IgD-negative memory B cell (primary cell): ENCODE results near the gene MRPL9. TPM values are rescaled to one million over a fixed set of nuclear protein-coding genes. Genes with fewer than 3 reads are reported as not detected.
A peak's percentile ranks its signal among the peaks of the same experiment; 100 is the strongest.
"Not testable (repeated sequence)": the region's sequence is repeated elsewhere in the genome, so short reads cannot be mapped to it uniquely, and the experiment has no call there.

Experiments used
- H3K27ac Mint-ChIP-seq, 3 donors: one replicate each; pipeline ENCODE4 v1.8.0; 2020 to 2022; ENCODE audit warnings: mild to moderate bottlenecking in 3 of 3, mixed read lengths in 3 of 3, moderate library complexity in 1 of 3
- H3K27me3 Mint-ChIP-seq: one replicate; pipeline ENCODE4 v1.8.0; 2021; ENCODE audit warnings: mixed read lengths
- H3K36me3 Mint-ChIP-seq: one replicate; pipeline ENCODE4 v1.8.0; 2020; ENCODE audit warnings: mild to moderate bottlenecking, mixed read lengths
- H3K4me1 Mint-ChIP-seq, 3 donors: one replicate each; pipeline ENCODE4 v1.8.0; 2020 to 2022; ENCODE audit warnings: mixed read lengths in 3 of 3, mild to moderate bottlenecking in 1 of 3
- H3K4me3 Mint-ChIP-seq, 4 donors: one replicate each; pipeline ENCODE4 v1.8.0; 2020 to 2022; ENCODE audit warnings: mild to moderate bottlenecking in 4 of 4, mixed read lengths in 4 of 4, moderate library complexity in 3 of 4
- H3K9me3 Mint-ChIP-seq, 3 donors: one replicate each; pipeline ENCODE4 v1.8.0; 2020 to 2021; ENCODE audit warnings: mixed read lengths in 3 of 3, mild to moderate bottlenecking in 1 of 3
- polyA plus RNA-seq: library from polyadenylated mRNA; unstranded; fragments of 300-500 nt; fragmentation: Illumina TruSeq; gene quantifications from one replicate; pipeline ENCODE4 v1.2.3, GENCODE V29; 2021

MRPL9 gene
- polyA plus RNA-seq, 1 donor from 2014 or later, result 117 TPM

DNA sequence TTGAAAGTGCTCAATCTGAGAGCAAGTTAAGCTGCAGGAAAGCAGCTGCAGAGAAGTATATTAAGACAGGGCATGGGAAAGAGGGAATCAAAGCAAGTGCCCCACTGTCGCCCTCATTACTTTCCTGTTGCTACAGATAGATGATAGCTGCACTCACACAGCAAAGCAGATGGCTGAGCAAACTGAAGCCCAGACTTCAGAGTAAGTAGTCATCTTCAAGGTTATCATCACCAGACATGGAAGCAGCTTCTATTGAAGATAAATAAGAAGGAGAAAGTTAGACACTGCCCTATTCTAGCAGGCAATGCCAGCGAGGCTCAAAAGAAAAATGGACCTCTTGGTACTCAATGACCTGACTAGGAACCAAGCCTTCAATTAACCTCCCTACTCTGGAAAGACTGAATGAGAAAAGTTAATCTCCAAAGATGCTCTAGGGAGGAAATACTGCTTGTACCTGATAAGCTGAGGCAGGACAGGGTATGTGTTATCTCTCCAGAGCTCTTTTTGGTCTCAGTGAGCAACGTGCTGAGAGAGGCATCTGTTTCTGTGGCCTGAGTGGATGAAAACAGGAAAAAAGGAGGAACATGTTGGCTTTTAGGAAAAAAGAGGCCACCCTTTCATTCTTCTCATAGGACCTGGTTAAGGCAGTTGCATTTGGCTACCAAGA, 11.1 kb upstream of the MRPL9 start:
- H3K4me1 Mint-ChIP-seq, result peaks cover 0 to 1% (median 0%) of the 10 kb centered on the region in 3 donors
- H3K27ac Mint-ChIP-seq, result no peak overlapping the region
- no peaks in the 10 kb centered on the region for H3K27me3 Mint-ChIP-seq
- peaks cover 3% of the 10 kb centered on the region for H3K36me3 Mint-ChIP-seq
- no peak overlapping the region for H3K4me3 Mint-ChIP-seq
- no peaks in the 10 kb centered on the region for H3K9me3 Mint-ChIP-seq

- Mint-ChIP-seq H3K9me3 (no peaks in the 10 kb centered on the region), H3K36me3 (peaks cover 1% of the 10 kb centered on the region), H3K27ac (peak overlapping the region in 1 of 3 donors; percentile 1), H3K4me1 (peaks cover 0 to 1% (median 0%) of the 10 kb centered on the region in 3 donors), H3K27me3 (no peaks in the 10 kb centered on the region), H3K4me3 (no peak overlapping the region)
Measured at GRCh38 chr1:151773702-151774101, 10.4 kb upstream of the MRPL9 start.

DNA sequence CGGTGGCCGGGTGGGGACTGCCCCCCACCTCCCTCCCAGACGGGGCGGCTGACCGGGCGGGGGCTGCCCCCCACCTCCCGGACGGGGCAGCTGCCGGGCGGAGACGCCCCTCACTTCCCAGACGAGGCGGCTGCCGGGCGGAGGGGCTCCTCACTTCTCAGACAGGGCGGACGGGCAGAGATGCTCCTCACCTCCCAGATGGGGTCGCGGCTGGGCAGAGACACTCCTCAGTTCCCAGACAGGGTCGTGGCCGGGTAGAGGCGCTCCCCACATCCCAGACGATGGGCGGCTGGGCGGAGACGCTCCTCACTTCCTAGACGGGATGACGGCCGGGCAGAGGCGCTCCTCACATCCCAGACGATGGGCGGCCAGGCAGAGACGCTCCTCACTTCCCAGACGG, 6.0 kb upstream of the MRPL9 start:
- H3K27me3 Mint-ChIP-seq, H3K36me3 Mint-ChIP-seq, H3K27ac Mint-ChIP-seq: not testable (repeated sequence)

GRCh38 chr1:151768351-151769066, 5.2 kb upstream of the MRPL9 start:
- not testable (repeated sequence) for H3K4me3 Mint-ChIP-seq, H3K36me3 Mint-ChIP-seq, H3K9me3 Mint-ChIP-seq, H3K4me1 Mint-ChIP-seq, H3K27me3 Mint-ChIP-seq
- peak overlapping the region in 1 of 3 donors; percentile 33 for H3K27ac Mint-ChIP-seq

More for the DNA sequence above, 6.0 kb upstream of the MRPL9 start:
- H3K4me1 Mint-ChIP-seq, H3K4me3 Mint-ChIP-seq, H3K9me3 Mint-ChIP-seq: not testable (repeated sequence)

DNA sequence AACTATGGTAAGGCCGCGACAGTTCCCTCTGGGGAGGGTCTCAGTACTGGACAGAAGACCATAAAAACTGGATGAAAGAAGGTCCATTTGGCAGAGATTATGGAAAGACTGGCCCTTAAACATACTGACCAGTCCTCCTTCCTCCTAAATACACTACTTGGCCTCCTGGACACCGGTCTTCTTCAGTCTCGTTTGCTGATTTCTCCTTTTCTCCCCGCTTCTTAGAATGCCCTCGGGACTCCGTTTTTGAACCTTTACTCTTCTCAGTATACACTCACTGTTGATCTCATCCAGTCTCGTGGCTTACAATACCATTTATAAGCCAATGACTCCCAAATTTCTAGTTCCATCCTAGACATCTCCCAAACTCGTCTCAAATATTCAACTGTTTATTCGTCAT, 694 bp upstream of the MRPL9 start:
- Mint-ChIP-seq H3K4me3 (peak overlapping the region; percentile 94 to 97 (median 96)), H3K9me3 (no peaks in the 10 kb centered on the region), H3K27me3 (no peaks in the 10 kb centered on the region), H3K36me3 (peaks cover 5% of the 10 kb centered on the region), H3K4me1 (peaks cover 10 to 15% (median 12%) of the 10 kb centered on the region in 3 donors), H3K27ac (peak overlapping the region; percentile 76 to 99 (median 95))

DNA sequence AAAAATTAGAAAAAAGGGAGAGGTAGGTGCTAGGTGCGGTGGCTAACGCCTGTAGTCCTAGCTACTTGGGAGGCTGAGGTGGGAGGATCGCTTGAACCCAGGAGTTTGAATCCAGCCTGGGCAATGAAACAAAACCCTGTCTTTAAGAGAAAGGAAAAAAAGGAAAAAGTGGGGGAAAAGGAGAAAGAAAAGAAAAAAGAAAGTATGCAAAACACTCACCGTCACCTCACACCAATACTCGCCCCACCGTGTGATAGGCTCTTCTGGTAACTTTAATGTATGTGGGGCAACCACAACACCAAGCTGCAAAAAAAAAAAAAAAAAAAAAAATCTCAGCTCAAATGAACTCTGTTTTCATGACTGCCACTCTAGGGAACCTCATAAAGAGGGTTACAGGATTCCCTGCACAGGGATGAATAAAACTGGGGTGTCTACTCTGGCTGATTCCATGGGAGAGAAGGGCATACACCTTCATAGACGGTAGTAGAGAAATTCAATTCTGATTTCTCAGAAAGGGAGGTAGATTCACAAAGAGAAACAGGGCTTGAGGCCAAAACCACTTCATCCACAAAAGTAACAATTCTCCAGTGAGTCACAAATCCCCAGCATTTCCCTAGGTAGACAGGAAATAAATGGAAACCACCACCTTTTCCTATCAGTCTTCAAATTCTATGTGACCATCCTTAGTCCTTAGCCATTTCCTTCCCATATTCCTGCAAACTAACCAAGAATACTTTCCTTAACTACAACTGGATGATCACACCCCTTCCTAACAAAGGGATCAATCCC, 2.5 kb downstream of the MRPL9 start:
- no peaks in the 10 kb centered on the region for H3K27me3 Mint-ChIP-seq
- H3K4me3 Mint-ChIP-seq, result peak overlapping the region in 3 of 4 donors; percentile 49 to 83 (median 55)
- peaks cover 10% of the 10 kb centered on the region for H3K36me3 Mint-ChIP-seq
- no peaks in the 10 kb centered on the region for H3K9me3 Mint-ChIP-seq
- peaks cover 10 to 15% (median 12%) of the 10 kb centered on the region in 3 donors for H3K4me1 Mint-ChIP-seq
- H3K27ac Mint-ChIP-seq, result no peak overlapping the region

DNA sequence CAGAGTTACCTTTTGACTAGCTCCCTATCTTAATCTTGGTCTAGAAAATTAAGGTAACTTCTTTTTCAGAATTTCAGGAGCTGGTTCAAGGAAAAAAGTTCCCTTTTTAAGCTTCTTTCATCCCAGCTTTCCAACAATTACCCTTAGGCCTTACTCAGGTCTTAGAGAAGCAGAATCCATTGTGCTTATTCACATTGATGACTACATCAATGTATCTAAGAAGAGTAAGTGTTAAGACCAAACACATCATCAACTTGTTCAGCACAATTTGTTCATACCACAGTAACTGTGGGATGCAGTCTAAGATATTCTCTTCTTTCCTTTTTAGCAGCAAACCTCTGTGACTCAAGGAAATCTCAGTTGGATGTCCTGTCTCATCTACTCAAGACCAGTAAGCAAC, 4.1 kb downstream of the MRPL9 start:
- no peak overlapping the region for H3K4me3 Mint-ChIP-seq
- H3K27me3 Mint-ChIP-seq, result no peaks in the 10 kb centered on the region
- no peaks in the 10 kb centered on the region for H3K9me3 Mint-ChIP-seq
- H3K36me3 Mint-ChIP-seq, result peaks cover 10% of the 10 kb centered on the region
- H3K27ac Mint-ChIP-seq, result no peak overlapping the region
- peaks cover 8 to 13% (median 10%) of the 10 kb centered on the region in 3 donors for H3K4me1 Mint-ChIP-seq

DNA sequence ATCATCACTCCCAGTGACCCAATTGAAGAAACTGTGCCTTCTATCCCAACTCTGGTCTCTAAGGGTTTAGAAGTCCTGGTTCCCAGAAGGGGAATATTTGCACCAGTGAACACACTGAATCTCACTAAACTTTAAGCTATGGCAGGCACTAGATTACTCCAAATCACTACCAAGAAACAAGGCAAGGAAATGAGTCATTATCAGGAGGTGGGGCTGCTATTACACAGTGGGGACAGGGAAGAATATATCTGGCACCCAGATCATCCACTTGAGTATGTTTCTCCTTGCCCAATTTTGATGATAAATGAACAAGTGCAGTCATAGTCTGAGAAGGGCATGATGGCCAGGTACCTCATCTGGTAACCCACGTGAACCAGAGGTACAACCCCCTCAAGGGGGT, 7.0 kb downstream of the MRPL9 start:
- Mint-ChIP-seq H3K4me1 (no peaks in the 10 kb centered on the region), H3K9me3 (no peaks in the 10 kb centered on the region), H3K4me3 (no peak overlapping the region), H3K27ac (no peak overlapping the region), H3K36me3 (peaks cover 10% of the 10 kb centered on the region), H3K27me3 (peaks cover 2% of the 10 kb centered on the region)

- no peaks in the 10 kb centered on the region for H3K27me3 Mint-ChIP-seq
- H3K9me3 Mint-ChIP-seq, result peaks cover 5 to 14% (median 9%) of the 10 kb centered on the region in 3 donors
- peaks cover 0 to 1% (median 0%) of the 10 kb centered on the region in 3 donors for H3K4me1 Mint-ChIP-seq
- H3K4me3 Mint-ChIP-seq, result no peak overlapping the region
- no peaks in the 10 kb centered on the region for H3K36me3 Mint-ChIP-seq
- H3K27ac Mint-ChIP-seq, result no peak overlapping the region
Measured at GRCh38 chr1:151741516-151741915, 21.8 kb downstream of the MRPL9 start.

DNA sequence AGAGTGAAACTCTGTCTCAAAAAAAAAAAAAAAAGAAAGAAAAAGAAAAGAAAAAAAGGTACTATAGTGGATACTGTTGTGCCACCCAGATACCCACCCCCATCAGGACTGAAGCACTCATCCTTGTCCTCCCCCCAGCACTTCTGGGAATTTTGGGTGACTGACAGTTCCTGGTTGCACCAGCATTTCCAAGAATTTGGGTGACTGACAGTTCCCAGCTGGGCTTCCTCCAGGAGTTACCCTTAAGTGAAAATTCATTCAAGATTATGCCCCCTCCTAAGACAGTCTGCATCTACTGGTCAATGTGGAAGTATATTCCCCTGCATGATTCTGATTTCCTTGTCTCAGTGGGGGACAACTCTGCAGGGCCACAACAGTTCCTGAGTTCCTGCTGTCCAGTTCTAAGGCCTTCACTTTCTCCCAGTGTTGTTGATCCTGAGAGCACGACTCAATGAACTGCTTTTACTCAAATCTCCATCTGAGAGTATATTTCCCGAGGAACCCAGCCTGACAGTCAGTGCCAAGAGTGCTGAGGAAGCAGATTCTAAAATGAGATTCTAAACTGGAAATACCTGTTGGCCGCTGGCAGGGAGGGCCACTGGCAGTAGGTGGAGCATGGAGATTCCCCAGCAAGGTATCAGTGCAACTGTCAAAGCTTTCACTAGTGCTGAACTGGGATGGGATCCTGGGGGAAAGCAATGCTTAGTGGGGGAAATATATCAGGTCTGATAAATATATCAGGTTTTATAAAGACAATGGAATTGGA, 23.5 kb downstream of the MRPL9 start:
- Mint-ChIP-seq H3K4me3 (no peak overlapping the region), H3K27me3 (peaks cover 4% of the 10 kb centered on the region), H3K4me1 (peaks cover 0 to 4% (median 0%) of the 10 kb centered on the region in 3 donors), H3K36me3 (no peaks in the 10 kb centered on the region), H3K9me3 (peaks cover 5 to 14% (median 9%) of the 10 kb centered on the region in 3 donors), H3K27ac (no peak overlapping the region)

- Mint-ChIP-seq H3K36me3 (no peaks in the 10 kb centered on the region), H3K4me1 (peaks cover 0 to 5% (median 0%) of the 10 kb centered on the region in 3 donors), H3K27me3 (peaks cover 11% of the 10 kb centered on the region), H3K27ac (no peak overlapping the region), H3K4me3 (peak overlapping the region in 1 of 4 donors; percentile 8), H3K9me3 (peaks cover 5 to 14% (median 9%) of the 10 kb centered on the region in 3 donors)
Measured at GRCh38 chr1:151737479-151737878, 25.8 kb downstream of the MRPL9 start.

- Mint-ChIP-seq H3K36me3 (no peaks in the 10 kb centered on the region), H3K27ac (no peak overlapping the region), H3K4me3 (no peak overlapping the region), H3K9me3 (peaks cover 5 to 14% (median 9%) of the 10 kb centered on the region in 3 donors), H3K4me1 (peaks cover 0 to 3% (median 0%) of the 10 kb centered on the region in 3 donors), H3K27me3 (peaks cover 11% of the 10 kb centered on the region)
Measured at GRCh38 chr1:151737026-151737425, 26.3 kb downstream of the MRPL9 start.

- H3K27ac Mint-ChIP-seq, result peak overlapping the region in 1 of 3 donors; percentile 10
- H3K4me3 Mint-ChIP-seq, H3K4me1 Mint-ChIP-seq, H3K36me3 Mint-ChIP-seq: not testable (repeated sequence)
- H3K9me3 Mint-ChIP-seq, result peaks cover 5 to 14% (median 9%) of the 10 kb centered on the region in 3 donors
- peaks cover 20% of the 10 kb centered on the region for H3K27me3 Mint-ChIP-seq
Measured at GRCh38 chr1:151733995-151734394, 29.3 kb downstream of the MRPL9 start.

DNA sequence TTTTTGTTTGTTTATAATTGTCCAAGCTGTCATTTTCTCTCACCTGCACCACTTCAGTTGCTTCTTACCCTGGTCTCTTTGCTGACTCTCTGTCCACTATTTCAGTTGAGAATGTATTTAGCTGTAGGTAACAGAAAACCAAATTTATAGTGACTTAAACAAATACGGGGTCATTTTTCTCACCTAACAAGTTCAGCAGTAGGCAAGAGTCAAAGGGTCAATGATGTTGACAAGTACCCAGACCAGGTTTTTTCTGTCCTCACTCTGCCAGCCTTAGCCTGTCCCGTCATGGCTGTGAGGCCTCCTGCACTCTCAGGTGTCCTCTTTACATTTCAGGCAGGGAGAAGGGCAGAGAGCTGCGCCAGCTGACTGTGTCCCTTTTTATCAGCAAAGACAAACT, 30.2 kb downstream of the MRPL9 start:
- H3K4me3 Mint-ChIP-seq, result no peak overlapping the region
- peaks cover 2 to 10% (median 5%) of the 10 kb centered on the region in 3 donors for H3K9me3 Mint-ChIP-seq
- H3K36me3 Mint-ChIP-seq, result no peaks in the 10 kb centered on the region
- peaks cover 25% of the 10 kb centered on the region for H3K27me3 Mint-ChIP-seq
- no peak overlapping the region for H3K27ac Mint-ChIP-seq
- peaks cover 0 to 3% (median 0%) of the 10 kb centered on the region in 3 donors for H3K4me1 Mint-ChIP-seq
